ENCODE data around the gene CKS1B. TPM values are rescaled to one million over a fixed set of nuclear protein-coding genes. Genes with fewer than 3 reads are reported as not detected.

The CKS1B gene
- total and polyA plus RNA-seq, 9 of the 15 experiments (the other 6 are each of a cell fraction or from before 2014, with no cell fraction given) = 215 to 1,103 (median 460) TPM

GRCh38 chr1:154955718-154956543, 18.6 kb upstream of the CKS1B start, which contains the start of gene PBXIP1 (continued):
- no peak for TF ChIP-seq MGA (IDR thresholded peaks at IDR 0.05)
- no peak for TF ChIP-seq SMC3 (conservative IDR thresholded peaks at IDR 0.05; ENCODE audit: insufficient read depth, low read depth, low read length)
- TF ChIP-seq ASH1L (IDR thresholded peaks at IDR 0.05; ENCODE audit: borderline replicate concordance, low read depth, partially characterized antibody) = peak; percentile 71
- TF ChIP-seq CTCF (IDR thresholded peaks at IDR 0.05 in 2 of 3, conservative IDR thresholded peaks at IDR 0.05 in 1 of 3; ENCODE audit: insufficient read depth in 2 of 3, low read depth in 1 of 3, low read length in 3 of 3) = peak; percentile 45 to 58 (median 46); a peak in 5 of 6 replicates
- peak; percentile 50 for TF ChIP-seq CBFA2T2 (conservative IDR thresholded peaks at IDR 0.05)
- peak in 1 of 2 experiments; percentile 39; a peak in 1 of 4 replicates for TF ChIP-seq MNT (conservative IDR thresholded peaks at IDR 0.05)
- no peak for TF ChIP-seq HNRNPUL1 (IDR thresholded peaks at IDR 0.05; ENCODE audit: low read length)
- TF ChIP-seq HMG20B (CRISPR knock-in tag; IDR thresholded peaks at IDR 0.05) = no peak
- no peak for TF ChIP-seq GTF2B (IDR thresholded peaks at IDR 0.05; ENCODE audit: extremely low read depth, insufficient read length)
